Activated CD8-positive, alpha-beta memory T cell treated with anti-CD3 and anti-CD28 coated beads, Interleukin-2, amount 50 U/mL, for 24 hours (primary cell): ENCODE data around the gene AMOTL2.

Source experiments
- DNase-seq: peaks from one replicate; pipeline ENCODE4 v3.0.0-alpha.2; 2020; ENCODE audit errors: extremely low read depth

The AMOTL2 gene

DNA sequence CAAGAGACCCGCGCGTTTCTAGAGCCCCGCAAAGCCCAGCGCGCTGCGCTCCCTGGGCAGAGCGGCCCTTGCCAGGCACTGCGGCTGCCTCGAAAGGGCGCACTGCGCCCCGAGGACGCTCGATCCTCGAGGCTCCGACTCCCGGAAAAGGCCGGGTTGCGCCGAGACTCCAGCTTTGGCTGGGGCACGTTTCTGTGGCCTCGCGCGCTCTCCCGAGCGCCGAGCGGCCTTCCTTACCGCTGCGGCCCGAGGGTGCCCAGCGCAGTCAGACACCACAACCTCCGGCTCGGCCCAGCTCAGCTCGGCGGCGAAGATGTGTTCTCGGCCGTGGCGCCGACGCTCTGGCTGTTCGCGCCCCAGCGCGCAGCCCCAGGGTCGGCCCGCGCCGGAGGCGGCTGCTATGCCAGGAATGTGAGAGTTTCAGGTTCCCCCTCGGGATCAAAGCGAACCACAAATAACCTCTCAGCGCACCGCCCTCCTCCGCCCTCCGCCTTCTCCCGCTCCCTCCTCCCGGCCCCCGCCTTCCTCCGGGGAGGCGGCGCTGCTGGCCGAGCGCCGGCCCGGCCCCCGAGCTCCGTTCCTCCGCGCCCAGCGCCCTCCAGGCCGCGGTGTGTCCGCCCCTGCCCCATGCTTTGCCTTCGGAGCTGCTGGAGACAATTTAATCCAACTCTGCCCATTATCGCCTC, at the start of gene AMOTL2:
Gene AMOTL2, minus strand, starts transcription at position 343 of the 686 bp plus-strand sequence. CDS start 3,014 bp downstream, outside the sequence.
- DNase-seq, result no peak

GRCh38 chr3:134423153-134423552, 48.9 kb upstream of the AMOTL2 start:
- no peak for DNase-seq

DNA sequence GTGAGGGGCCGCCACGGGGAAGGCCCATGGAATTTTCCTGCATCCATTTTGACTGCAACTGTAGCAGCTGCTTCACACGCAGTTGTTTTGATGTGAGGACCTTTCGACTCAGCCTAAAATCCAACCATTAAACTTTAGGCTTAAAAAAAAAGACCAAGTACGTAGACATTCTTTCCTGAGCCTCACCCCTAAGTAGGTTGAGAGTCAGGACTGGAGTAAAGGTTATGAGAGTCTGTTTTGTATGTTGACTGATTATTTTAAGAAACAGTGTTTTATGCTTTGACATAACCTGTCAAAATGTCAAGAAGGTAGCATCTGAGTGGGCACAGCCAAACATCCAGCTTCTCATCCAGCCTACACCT, 45.7 kb upstream of the AMOTL2 start:
- DNase-seq, result no peak

DNA sequence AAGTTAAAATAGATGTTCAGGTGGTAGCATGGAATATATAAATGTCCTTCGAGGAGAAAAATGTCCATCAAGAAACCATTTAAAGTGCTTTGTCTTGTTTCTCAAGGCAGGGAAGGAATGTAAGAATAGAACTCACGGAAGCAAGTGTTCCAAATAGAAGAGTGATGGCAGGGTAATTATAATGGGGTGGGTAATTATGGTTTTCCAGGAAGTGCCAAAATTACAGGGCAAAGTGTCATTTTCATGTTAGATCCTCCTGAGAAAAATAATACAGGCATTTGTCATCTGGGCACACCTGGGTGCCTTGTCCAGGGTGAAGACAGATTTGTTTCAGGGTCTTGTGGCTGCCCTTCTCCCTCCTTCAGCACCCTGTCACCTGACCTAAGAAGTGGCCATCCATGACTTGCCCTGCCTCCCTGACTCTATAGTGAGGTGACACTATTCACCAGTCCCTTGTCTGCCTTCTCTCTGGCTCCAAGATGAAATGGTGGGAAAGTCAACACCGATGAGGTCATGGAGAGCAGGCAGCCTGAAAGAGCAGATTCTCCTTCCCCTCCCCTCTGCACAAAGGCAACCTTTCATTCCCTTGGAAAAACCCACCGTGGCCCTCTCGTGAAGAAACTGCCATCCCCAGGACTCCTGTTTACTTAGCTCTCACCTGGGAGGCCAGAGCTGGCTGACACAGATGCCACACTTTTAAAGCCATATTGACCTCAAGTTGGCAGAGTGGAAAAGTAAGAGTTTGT, 45.1 kb upstream of the AMOTL2 start:
- DNase-seq, result no peak

- DNase-seq, result no peak
Measured at GRCh38 chr3:134409041-134409440, 34.8 kb upstream of the AMOTL2 start.

GRCh38 chr3:134407239-134407625, 33.0 kb upstream of the AMOTL2 start:
- DNase-seq, result no peak

GRCh38 chr3:134406331-134407238, 32.3 kb upstream of the AMOTL2 start:
- DNase-seq, result no peak

DNA sequence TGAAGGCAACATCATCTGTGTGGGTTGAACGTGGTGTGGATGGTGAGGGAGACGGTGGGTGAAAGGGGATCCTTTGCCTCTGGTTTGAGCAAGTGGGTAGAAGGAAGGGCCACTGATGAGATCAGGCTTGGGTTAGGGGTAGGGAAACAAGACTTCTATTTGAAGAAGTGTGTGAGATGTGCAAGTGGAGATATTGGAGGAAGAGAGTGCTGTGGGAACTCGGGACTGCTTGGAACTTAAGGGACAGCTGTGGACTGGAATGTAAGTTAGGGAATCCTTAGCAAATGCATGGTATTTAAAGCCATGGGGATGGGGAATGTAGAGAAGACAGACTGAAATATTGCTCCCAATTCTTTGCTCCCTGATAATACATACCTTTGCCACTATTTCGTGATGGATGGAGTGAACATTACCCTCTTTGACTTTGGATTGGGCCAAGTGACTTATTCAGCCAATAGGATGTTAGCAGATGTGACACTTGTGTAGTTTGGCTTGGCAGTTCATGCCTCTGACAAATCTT, 30.2 kb upstream of the AMOTL2 start:
- no peak for DNase-seq

- no peak for DNase-seq
Measured at GRCh38 chr3:134397755-134398154, 23.5 kb upstream of the AMOTL2 start.

DNA sequence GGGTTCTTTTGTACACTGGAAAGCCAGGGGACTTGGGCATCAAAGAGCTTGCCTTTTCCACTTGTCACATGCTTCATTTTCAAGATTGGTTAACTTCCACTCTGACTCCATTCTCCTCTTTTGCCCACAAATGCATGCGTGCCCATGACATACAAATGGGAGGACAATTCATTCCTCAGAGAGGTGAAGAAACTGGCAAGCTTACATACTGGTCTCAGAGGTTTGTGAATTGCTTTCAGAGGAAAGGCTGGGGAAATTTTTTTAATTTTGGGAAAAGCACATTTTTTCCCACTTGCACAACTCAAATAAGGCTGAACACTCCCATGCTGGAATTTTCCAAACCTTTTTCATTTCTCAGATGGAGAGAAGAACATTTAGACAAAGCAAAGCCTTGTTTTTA, 20.9 kb upstream of the AMOTL2 start:
- no peak for DNase-seq

DNA sequence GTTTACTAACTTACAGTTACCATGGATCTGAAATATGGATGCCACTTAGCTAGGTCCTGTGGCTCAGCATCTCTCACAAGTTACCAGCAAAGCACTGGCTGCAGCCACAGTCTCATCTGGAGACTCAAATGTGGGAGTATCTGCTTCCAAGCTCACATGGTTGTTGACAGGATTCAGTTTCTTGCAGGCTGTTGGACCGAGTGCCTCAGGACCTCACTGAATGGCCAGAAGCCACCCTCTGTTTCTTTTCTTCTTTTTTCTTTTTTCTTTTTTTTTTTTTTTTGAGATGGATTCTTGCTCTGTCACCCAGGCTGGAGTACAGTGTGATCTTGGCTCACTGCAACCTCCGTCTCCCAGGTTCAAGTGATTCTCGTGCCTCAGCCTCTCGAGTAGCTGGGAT, 20.1 kb upstream of the AMOTL2 start:
- no peak for DNase-seq

- no peak for DNase-seq
Measured at GRCh38 chr3:134393074-134393473, 18.8 kb upstream of the AMOTL2 start.

- DNase-seq, result no peak
Measured at GRCh38 chr3:134392336-134392983, 18.2 kb upstream of the AMOTL2 start.

DNA sequence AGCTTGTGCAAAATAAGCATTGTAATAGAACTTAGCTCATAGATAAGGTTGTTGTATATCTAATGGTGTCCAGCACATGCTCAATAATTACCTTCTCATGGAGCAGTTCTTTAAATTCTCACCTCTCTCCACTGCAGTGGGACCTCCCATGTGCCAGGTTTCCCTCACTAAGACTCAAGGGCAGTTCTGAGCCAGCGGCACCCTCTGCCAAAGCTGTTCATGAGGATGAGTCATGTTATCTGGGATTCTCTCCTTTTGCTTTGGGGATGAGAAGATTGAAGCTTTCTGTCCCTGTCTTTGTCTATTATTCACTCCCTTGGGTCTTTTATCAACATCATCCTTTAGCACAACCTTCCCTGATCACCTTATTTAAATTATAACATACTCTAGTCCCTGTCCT, 15.6 kb upstream of the AMOTL2 start:
- DNase-seq, result no peak

- DNase-seq, result no peak
Measured at GRCh38 chr3:134388788-134389485, 14.7 kb upstream of the AMOTL2 start.

GRCh38 chr3:134388292-134388691, 14.0 kb upstream of the AMOTL2 start:
- DNase-seq, result no peak

GRCh38 chr3:134387293-134387692, 13.0 kb upstream of the AMOTL2 start:
- DNase-seq, result no peak

DNA sequence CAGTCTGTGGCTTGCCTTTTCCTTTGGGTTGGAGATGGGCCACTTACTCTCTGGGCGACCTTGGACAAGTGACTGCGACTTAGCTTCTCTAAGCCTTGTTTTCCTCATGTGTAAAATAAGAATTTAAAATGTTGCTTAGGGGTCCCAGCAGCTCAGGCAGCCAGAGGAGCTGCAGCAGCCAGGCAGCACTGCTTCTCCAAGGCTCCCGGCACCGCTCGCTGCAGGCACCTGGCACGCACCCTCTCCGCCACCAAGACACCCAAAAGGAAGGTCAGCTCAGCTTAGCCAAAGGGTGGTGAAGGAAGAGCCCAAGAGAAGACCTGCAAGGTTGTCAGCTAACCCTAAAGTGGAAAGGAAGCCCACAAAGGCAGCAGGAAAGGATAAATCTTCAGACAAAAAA, 10.7 kb upstream of the AMOTL2 start:
- DNase-seq, result no peak

GRCh38 chr3:134381831-134382442, 7.7 kb upstream of the AMOTL2 start:
- DNase-seq, result no peak

DNA sequence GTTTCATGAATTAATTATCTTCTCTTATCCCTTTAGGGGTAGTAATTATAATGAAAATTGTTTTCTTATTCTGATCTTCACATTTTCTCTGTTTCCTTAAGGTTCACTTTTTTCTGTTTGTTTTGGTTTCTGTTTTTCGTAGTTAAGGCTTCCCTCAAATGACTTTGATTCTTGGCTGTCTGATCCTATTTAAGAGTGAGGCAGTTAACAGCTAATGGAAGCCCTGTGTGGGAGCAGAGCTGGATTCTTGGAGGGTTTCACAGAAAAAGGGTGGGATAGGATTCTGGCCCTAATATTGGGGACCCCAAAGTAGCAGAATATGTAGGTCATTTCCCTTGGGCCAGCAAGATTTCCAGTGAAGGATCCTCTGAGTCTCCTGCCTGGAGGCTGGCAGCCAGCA, 6.8 kb upstream of the AMOTL2 start:
- no peak for DNase-seq

GRCh38 chr3:134380249-134380648, 6.0 kb upstream of the AMOTL2 start:
- no peak for DNase-seq
